HCT116 (cell line): ENCODE data around the gene SIN3B. TPM values are rescaled to one million over a fixed set of nuclear protein-coding genes. Genes with fewer than 3 reads are reported as not detected.

Experiments used
- ATAC-seq: fragments of 200-7000 bp; cut with Tn5 transposase; 2 replicates; pipeline ENCODE4 v1.9.1; 2020; ENCODE audit warnings: mild to moderate bottlenecking, moderate library complexity
- BruUV-seq: library from RNA; stranded (reverse); fragments of 400-500 nt; replicated peaks from 2 replicates; lab custom pipeline; 2021; lab: Mats Ljungman, UMichigan
- CTCF ChIA-PET: fragments of 300-600 bp; sonication (Branson Sonifier 250); formaldehyde crosslinking; loops from one replicate; lab custom pipeline; 2021; ENCODE audit warnings: antibody characterized with exemption; lab: Charles Lee
- POLR2A ChIA-PET: fragments of 300-600, 350-600 bp; sonication (Branson Sonifier 250); formaldehyde crosslinking; loops from one replicate; lab custom pipeline; 2021; ENCODE audit warnings: antibody characterized with exemption; lab: Charles Lee
- RAD21 ChIA-PET, 2 experiments: fragments of 300-600 bp; sonication (Branson Sonifier 250); formaldehyde crosslinking; loops; one replicate each; lab custom pipeline; 2023; ENCODE audit warnings: low total read pairs in 2 of 2; ENCODE audit not compliant: uncharacterized antibody in 2 of 2, unreplicated experiment in 2 of 2, low non-redundant PET in 1 of 2; lab: Charles Lee
- DNase-seq: peaks from one replicate; pipeline ENCODE4 v3.0.0-alpha.2; 2010; ENCODE audit warnings: low read depth, low spot score
- H2AFZ ChIP-seq: fragments of 200-600 bp; shearing (Covaris generic), sonication (generic); 2 replicates; pipeline ENCODE4 v1.6.1; 2017; ENCODE audit warnings: low read depth, mixed run types, mixed read lengths, antibody characterized with exemption, low read length; ENCODE audit not compliant: poor library complexity, severe bottlenecking
- H3K27ac ChIP-seq: 2 replicates; pipeline ENCODE4 v1.5.1; 2012; ENCODE audit warnings: low read depth, low read length
- H3K27me3 ChIP-seq: fragments of 200-600 bp; sonication (generic); 2 replicates; pipeline ENCODE4 v1.6.1; 2016; ENCODE audit warnings: mixed run types, low read length, mixed read lengths; ENCODE audit not compliant: insufficient read depth
- H3K36me3 ChIP-seq, 2 experiments: fragments of 200-500 bp in 1 of 2; fragments of 200-600 bp in 1 of 2; sonication (Bioruptor generic) in 1 of 2; sonication (generic) in 1 of 2; 2 replicates each; pipeline versions ENCODE4 v1.5.1 to v1.6.1; 2014 to 2016; ENCODE audit warnings: low read length in 2 of 2, inconsistent platforms in 1 of 2, mixed read lengths in 1 of 2, mixed run types in 1 of 2; ENCODE audit not compliant: insufficient read depth in 2 of 2, control insufficient read depth in 1 of 2
- H3K4me1 ChIP-seq, 2 experiments: fragments of 200-600 bp in 1 of 2; sonication (generic) in 1 of 2; 2 replicates each; pipeline versions ENCODE4 v1.5.1 to v1.6.1; 2012 to 2017; ENCODE audit warnings: low read length in 2 of 2, inconsistent platforms in 1 of 2, mild to moderate bottlenecking in 1 of 2, mixed read lengths in 1 of 2, mixed run types in 1 of 2, moderate library complexity in 1 of 2; ENCODE audit not compliant: insufficient read depth in 2 of 2, control insufficient read depth in 1 of 2
- H3K4me2 ChIP-seq: fragments of 200-600 bp; sonication (generic); 2 replicates; pipeline ENCODE4 v1.6.1; 2017; ENCODE audit warnings: mixed run types, low read length, mixed read lengths
- H3K4me3 ChIP-seq, 2 experiments: fragments of 200-600 bp in 1 of 2; sonication (generic) in 1 of 2; replicated peaks in 1 of 2; 2 replicates each; pipeline ENCODE4 v1.5.1; 2011 to 2016; ENCODE audit warnings: low read length in 2 of 2, control low read depth in 1 of 2, low read depth in 1 of 2, mild to moderate bottlenecking in 1 of 2, mixed read lengths in 1 of 2, mixed run types in 1 of 2
- H3K79me2 ChIP-seq: fragments of 200-600 bp; sonication (generic); 2 replicates; pipeline ENCODE4 v1.6.1; 2017; ENCODE audit warnings: mild to moderate bottlenecking, mixed run types, low read length, moderate library complexity, mixed read lengths; ENCODE audit not compliant: insufficient read depth
- H3K9ac ChIP-seq: fragments of 200-600 bp; sonication (generic); 2 replicates; pipeline ENCODE4 v1.6.1; 2016; ENCODE audit warnings: low read length, mixed read lengths
- H3K9me2 ChIP-seq: fragments of 200-600 bp; sonication (generic), shearing (Covaris generic); 2 replicates; pipeline ENCODE4 v1.6.1; 2017; ENCODE audit warnings: mixed run types, mild to moderate bottlenecking, moderate library complexity; ENCODE audit not compliant: insufficient read depth
- H3K9me3 ChIP-seq, 2 experiments: fragments of 200-500 bp in 1 of 2; fragments of 200-600 bp in 1 of 2; sonication (Bioruptor generic) in 1 of 2; sonication (generic) in 1 of 2; 2 replicates each; pipeline ENCODE4 v1.6.1; 2014 to 2017; ENCODE audit warnings: low read length in 2 of 2, mixed read lengths in 2 of 2, inconsistent platforms in 1 of 2, low read depth in 1 of 2, mild to moderate bottlenecking in 1 of 2, mixed run types in 1 of 2, moderate library complexity in 1 of 2; ENCODE audit not compliant: control insufficient read depth in 1 of 2, insufficient read depth in 1 of 2
- H4K20me1 ChIP-seq: fragments of 200-600 bp; sonication (generic), shearing (Covaris generic); 2 replicates; pipeline ENCODE4 v1.6.1; 2017; ENCODE audit warnings: mixed run types, mild to moderate bottlenecking, moderate library complexity; ENCODE audit not compliant: insufficient read depth
- ELF1 ChIP-seq: IDR thresholded peaks from 2 replicates; pipeline ENCODE4 v1.6.1; 2012; ENCODE audit warnings: low read depth, borderline replicate concordance
- FOSL1 ChIP-seq: IDR thresholded peaks from 2 replicates; pipeline ENCODE4 v1.6.1; 2012; ENCODE audit warnings: low read depth
- MAX ChIP-seq: IDR thresholded peaks from 2 replicates; pipeline ENCODE4 v1.6.1; 2012
- POLR2AphosphoS5 ChIP-seq: IDR thresholded peaks from 2 replicates; pipeline ENCODE4 v1.6.1; 2011; ENCODE audit warnings: mild to moderate bottlenecking, low read depth, low read length, moderate library complexity
- TCF7L2 ChIP-seq: IDR thresholded peaks from 2 replicates; pipeline ENCODE4 v1.7.0; 2011; ENCODE audit warnings: borderline replicate concordance, inconsistent platforms; ENCODE audit not compliant: insufficient read depth, insufficient read length; ENCODE audit errors: extremely low read depth
- YY1 ChIP-seq: IDR thresholded peaks from 2 replicates; pipeline ENCODE4 v1.6.1; 2011; ENCODE audit warnings: low read length, low read depth, moderate library complexity, mild to moderate bottlenecking; ENCODE audit not compliant: insufficient replicate concordance; ENCODE audit errors: extremely low read depth
- ZFX ChIP-seq: fragments of 450-650 bp; IDR thresholded peaks from 2 replicates; pipeline ENCODE4 v1.6.1; 2017
- ZNF274 ChIP-seq: fragments of 200-500 bp; sonication (Bioruptor generic); IDR thresholded peaks from 2 replicates; pipeline ENCODE4 v1.6.1; 2014; ENCODE audit warnings: mild to moderate bottlenecking, low read depth, low read length, inconsistent platforms
- intact Hi-C: fragments of 100-400 bp; cut with micrococcal nuclease; formaldehyde crosslinking; loops from 2 replicates; pipeline ENCODE4 v1.10.0; 2022
- total RNA-seq: library from RNA; stranded (reverse); gene quantifications from one replicate; pipeline ENCODE4 v1.2.1, GENCODE V29; 2021; ENCODE audit not compliant: unreplicated experiment
- TF ChIP-seq, protein P1 (sequence below): IDR thresholded peaks from 2 replicates; pipeline ENCODE4 v1.6.1; 2012; ENCODE audit warnings: low read depth

The SIN3B gene
- total RNA-seq, 1 experiment from 2014 or later: 59.9 TPM

DNA sequence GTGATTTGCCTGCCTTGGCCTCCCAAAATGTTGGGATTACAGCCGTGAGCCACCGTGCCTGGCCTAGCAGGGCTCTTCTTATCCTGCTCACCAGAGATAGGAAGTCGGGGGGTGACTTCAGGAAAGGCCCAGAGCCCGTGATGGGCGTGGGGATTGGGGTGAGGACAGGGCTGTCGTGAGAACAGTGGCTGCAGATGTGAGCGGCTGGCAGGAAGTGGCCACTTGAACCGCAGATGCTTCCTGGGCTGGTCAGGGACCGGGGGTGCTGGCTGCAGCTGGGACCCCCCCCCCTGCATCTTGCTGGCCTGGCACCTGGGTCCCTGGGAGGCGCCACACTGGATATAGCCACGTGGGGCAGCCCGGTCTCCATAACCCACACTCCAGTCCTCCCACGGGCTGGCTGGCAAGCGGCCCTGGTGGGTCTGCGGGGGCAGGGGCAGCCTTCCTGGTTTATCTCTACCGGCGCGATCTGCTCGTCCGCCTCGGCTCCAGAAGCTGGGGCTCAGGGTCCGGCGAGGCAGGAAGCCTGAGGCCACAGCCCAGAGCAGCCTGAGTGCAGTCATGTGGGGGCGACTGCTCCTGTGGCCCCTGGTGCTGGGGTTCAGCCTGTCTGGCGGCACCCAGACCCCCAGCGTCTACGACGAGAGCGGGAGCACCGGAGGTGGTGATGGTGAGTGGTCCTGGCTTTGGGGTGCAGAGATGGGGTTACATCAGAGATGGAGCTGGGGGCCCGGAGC is 59.6 kb downstream of the SIN3B start, which contains the start of gene F2RL3:
Gene F2RL3, plus strand, starts transcription at position 371 of the 737 bp plus-strand sequence. Its CDS starts 191 bp downstream, at position 562.
- Histone ChIP-seq H3K4me2 (no peak within 1 kb of the TSS), H3K9me2 (no peaks in the 10 kb centered on the region), H3K4me1 (no peaks in the 10 kb centered on the region), H3K27ac (no peak within 1 kb of the TSS), H3K4me3 (no peak within 1 kb of the TSS), H4K20me1 (no peaks in the 10 kb centered on the region), H3K27me3 (no peaks in the 10 kb centered on the region), H2AFZ (no peak within 1 kb of the TSS), H3K79me2 (no peaks in the 10 kb centered on the region), H3K9me3 (no peaks in the 10 kb centered on the region), H3K9ac (no peak within 1 kb of the TSS), H3K36me3 (no peaks in the 10 kb centered on the region)
- BruUV-seq: no TSS peak
- POLR2A ChIA-PET: no interaction called here
- DNase-seq (no peak), ATAC-seq (no peak)
- intact Hi-C loops: no loop called here
- CTCF ChIA-PET: no interaction called here
- RAD21 ChIA-PET: no interaction called here
- TF ChIP-seq ZFX (no peak), TCF7L2 (no peak), YY1 (no peak), MAX (no peak), ELF1 (no peak), ZNF274 (no peak), FOSL1 (no peak), POLR2AphosphoS5 (no peak)
- TF ChIP-seq, protein P1, sequence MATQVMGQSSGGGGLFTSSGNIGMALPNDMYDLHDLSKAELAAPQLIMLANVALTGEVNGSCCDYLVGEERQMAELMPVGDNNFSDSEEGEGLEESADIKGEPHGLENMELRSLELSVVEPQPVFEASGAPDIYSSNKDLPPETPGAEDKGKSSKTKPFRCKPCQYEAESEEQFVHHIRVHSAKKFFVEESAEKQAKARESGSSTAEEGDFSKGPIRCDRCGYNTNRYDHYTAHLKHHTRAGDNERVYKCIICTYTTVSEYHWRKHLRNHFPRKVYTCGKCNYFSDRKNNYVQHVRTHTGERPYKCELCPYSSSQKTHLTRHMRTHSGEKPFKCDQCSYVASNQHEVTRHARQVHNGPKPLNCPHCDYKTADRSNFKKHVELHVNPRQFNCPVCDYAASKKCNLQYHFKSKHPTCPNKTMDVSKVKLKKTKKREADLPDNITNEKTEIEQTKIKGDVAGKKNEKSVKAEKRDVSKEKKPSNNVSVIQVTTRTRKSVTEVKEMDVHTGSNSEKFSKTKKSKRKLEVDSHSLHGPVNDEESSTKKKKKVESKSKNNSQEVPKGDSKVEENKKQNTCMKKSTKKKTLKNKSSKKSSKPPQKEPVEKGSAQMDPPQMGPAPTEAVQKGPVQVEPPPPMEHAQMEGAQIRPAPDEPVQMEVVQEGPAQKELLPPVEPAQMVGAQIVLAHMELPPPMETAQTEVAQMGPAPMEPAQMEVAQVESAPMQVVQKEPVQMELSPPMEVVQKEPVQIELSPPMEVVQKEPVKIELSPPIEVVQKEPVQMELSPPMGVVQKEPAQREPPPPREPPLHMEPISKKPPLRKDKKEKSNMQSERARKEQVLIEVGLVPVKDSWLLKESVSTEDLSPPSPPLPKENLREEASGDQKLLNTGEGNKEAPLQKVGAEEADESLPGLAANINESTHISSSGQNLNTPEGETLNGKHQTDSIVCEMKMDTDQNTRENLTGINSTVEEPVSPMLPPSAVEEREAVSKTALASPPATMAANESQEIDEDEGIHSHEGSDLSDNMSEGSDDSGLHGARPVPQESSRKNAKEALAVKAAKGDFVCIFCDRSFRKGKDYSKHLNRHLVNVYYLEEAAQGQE: no peak
